GM12801 (cell line): Measurements from ENCODE around the gene MEN1.

Experiments
- TF ChIP-seq, protein P1 (sequence below): IDR thresholded peaks from one replicate; pipeline ENCODE4 v1.5.1; 2011; ENCODE audit warnings: control low read depth; ENCODE audit not compliant: insufficient read length; ENCODE audit errors: extremely low read depth

Gene MEN1

DNA sequence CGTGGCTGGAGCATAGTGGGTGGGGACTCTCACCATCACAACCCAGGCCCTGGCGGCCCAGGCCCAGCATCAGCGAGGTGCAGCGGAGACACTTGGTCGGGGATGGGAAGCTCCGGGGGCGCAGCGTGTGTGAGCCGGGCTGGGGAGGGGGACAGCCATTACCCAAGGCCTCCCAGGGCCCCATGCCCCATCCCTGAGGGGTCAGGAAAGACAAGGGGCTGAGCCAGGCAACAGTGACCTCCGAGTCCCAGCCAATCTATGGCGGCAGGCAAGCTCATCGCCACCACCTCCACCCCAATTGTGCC lies 22.8 kb upstream of the MEN1 start:
- TF ChIP-seq, protein P1, sequence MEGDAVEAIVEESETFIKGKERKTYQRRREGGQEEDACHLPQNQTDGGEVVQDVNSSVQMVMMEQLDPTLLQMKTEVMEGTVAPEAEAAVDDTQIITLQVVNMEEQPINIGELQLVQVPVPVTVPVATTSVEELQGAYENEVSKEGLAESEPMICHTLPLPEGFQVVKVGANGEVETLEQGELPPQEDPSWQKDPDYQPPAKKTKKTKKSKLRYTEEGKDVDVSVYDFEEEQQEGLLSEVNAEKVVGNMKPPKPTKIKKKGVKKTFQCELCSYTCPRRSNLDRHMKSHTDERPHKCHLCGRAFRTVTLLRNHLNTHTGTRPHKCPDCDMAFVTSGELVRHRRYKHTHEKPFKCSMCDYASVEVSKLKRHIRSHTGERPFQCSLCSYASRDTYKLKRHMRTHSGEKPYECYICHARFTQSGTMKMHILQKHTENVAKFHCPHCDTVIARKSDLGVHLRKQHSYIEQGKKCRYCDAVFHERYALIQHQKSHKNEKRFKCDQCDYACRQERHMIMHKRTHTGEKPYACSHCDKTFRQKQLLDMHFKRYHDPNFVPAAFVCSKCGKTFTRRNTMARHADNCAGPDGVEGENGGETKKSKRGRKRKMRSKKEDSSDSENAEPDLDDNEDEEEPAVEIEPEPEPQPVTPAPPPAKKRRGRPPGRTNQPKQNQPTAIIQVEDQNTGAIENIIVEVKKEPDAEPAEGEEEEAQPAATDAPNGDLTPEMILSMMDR = no peak

DNA sequence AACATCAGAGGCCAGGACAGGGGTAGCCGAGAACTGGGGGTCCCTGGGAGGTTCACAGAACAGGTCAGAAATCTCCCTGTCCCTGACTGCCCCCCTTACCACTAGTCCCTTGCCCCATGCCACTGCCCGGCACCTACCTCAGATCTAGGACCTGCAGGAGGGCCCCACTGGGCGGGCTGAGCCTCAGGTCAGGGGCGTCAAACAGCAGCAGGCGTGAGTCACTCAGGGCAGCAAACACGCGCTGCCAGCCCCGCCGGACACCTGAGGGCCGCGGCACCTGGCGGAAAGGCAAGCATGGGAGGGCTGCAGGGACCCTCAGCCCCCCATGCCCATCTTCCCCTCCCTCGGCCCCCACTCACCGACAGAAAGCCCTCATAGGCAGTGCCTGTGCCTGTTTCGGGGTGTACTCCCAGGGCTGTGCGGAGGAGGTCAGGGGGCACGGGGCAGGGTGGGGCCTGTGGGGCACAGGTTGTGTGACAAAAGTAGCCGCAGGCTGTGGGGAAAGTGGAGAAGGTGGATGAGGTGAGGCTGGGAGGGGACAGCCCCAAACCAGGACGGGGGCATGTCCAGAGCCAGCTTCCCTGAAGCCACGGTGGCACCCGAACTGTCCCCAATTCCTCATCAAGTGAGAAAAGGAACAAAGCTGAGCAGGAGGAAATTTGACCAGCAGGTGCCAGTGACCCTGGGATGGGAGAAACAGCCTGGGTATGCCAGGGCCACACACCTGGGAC lies 22.3 kb upstream of the MEN1 start:
- TF ChIP-seq, protein P1 = no peak

DNA sequence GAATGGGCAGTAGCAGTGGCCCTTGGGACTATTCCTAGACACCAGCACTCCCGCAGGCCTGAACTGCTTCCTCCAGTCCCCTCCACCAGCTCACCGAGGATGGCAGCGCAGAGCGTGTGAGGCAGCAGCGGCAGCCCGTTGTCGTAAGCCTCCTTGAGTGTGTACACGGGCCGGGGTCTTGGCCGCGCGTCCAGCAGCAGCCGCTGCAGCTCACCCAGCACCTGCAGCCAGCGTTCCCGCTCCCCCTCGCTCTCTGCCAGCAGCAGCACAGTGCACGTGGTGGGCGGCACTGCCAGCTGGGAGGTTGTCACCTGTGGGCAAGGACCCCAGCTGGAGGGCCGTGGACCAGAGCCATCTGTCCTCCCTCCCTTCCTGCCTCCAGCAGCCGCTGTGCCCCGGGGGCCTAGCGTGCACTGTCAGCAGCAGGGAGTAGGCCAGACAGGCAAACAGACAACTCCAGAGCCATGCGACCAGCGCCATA lies 21.1 kb upstream of the MEN1 start:
- TF ChIP-seq, protein P1 = no peak

DNA sequence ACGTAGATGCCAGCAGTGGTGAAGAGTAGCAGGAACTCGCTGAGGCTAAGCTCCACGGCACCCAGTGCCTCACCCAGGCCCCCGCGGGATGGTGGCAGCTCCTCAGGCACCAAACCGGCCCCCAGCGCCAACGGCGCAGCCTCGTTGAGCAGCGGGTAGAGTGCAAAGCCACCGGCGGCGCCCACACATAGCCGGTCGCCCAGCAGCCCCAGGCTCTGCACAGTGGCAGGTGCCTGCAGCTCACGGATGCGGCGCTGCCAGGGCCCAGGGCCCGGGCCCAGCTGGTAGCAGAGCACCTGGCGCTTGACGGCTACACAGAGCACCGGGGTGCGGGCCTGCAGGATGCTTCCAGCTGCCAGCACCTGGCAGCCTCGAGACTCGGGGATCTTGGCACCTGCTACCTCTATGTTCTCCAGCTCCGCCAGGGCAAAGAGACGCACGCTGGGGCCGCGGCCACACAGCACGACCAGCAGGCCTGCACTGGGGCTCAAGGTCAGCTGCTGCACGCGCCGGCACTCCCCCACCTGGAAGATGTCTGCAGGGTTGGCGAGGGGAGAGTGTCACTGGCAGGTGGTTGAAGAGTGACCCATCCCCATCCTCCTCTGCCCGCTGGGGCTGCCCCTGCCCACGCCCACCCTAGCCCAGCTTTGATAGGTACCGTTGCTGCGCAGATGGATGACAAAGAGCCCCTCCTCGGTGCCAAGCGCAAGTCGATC lies 19.3 kb upstream of the MEN1 start:
- TF ChIP-seq, protein P1 = no peak

DNA sequence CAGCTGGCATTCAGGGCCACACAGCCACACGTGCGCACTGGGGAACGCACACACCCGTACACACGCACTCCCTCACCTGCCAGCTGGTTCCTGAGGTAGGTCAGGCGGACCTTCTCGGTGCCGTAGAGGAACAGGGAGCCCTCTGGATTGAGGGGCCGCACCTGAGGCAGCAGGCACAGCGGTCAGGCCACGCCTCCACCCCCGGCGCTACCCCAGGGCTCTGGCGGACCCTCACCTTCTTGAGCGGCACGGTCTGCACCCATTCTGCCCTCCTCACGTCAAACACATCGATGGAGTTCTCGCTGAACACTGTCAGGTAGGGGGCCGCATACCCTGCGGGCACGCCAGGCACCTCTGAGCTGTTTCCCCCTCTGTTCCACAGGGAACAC lies 17.1 kb upstream of the MEN1 start:
- TF ChIP-seq, protein P1 = no peak

DNA sequence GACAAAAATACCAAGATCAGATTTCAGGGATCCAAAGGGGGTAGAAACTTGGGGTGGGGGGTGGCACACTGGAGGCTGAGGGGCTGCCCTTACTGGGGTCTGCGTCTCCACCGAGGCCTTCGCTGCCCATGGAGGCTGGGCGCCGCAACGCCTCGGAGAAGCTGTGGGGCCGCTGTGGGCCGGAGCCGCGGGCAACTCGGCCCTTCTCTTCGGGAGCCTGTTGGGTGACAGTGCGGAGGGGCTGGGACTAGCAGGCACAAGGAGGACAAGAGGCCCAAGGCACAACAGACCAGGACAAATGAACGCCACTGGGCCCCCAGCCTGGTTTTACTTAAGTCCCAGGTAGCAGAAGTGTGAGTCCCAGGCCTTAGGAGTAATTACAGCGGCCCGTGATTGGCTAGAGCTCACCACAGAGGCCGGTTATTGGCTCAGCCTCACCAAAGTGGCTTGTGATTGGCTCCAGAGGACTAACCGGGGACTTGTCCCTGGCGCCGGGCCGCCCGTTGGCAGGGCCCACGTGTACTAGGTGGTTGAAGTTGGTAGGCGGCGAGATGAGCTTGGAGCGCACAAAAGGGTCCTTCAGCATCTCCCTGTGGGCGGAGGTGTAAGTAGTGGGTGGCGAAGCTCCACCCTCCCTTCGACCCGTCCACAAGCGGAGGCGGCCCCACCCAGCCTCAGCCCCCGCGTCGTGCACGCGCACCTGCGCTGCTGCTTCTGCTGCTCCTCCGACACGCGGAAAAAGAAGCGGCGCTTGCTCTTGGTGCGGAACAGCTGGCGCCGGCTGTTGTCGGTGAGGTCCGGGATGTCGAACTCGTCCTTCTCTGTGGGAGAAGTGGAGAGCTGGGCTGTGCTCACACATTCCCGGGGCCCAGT lies 16.5 kb upstream of the MEN1 start:
- TF ChIP-seq, protein P1 = no peak

DNA sequence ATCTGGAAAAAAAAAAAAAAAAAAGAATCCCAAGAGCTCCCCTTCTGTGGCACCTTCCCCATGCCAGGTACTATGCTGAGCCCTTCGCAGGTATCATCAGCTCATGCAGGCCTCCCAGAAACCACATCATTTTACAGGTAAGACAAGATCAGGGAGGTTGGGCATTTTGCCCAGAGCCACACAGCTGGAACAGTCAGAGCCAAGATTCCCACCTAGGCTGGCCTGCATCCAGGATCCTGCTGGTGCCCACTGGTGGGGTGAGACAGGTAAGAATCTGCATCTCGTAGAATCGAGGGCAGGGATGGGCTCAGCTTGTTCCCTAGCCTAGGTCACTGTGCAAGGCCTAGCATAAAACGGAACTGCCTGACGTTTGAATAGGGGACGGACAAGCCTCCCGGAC lies 15.7 kb upstream of the MEN1 start:
- TF ChIP-seq, protein P1 = no peak
